Measurements from ENCODE around the gene GRAMD2B.

Gene GRAMD2B

GRCh38 chr5:126540631-126541030, 117.4 kb downstream of the GRAMD2B start:
- no peak for DNase-seq (ENCODE audit: low read depth, low spot score)

DNA sequence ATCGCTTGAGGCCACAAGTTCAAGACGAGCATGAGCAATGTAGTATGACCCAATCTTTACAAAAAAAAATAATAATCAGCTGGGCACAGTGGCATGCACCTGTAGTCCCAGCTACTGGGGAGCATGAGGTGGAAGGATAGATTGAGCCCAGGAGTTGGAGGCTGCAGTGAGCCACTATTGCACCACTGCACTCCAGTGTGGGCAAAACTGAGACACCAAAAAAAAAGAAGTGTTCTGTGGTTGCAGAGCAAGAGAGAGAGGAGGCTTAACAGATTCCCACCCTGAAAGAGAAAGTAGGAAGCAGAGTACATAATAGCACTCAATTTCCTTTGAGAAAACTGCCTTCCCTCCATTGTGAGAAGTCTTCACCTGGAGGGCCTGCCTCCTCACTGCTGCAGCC, 119.2 kb downstream of the GRAMD2B start:
- no peak for DNase-seq (ENCODE audit: low read depth, low spot score)

DNA sequence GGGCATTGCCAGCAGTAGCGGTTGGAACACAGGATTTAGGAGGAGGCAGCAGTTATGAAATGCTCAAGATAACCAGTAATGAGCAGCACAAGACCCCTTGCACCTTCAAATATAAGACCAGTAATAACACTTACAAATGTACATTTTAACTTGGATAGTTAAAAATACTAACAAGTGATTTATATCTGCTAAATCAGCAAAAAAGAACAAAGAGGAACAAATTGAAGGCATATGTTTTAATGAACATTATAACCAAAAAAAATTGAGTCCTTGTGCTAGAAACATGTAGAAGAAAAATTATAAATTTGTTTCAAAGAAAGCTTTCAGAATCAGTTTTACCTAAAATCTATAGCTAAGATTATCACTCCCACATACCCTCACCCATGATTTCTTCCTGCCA, 119.8 kb downstream of the GRAMD2B start:
- no peak for DNase-seq (ENCODE audit: low read depth, low spot score)

- DNase-seq (ENCODE audit: low read depth, low spot score), result no peak
Observed at GRCh38 chr5:126543660-126544059, 120.5 kb downstream of the GRAMD2B start.
